Mesothelial cell of epicardium (in vitro differentiated cells): ENCODE measurements around the gene RUSC1. TPM values are rescaled to one million over a fixed set of nuclear protein-coding genes. Genes with fewer than 3 reads are reported as not detected.
A peak's percentile ranks its signal among the peaks of the same experiment; 100 is the strongest.
"Not testable (repeated sequence)": the region's sequence is repeated elsewhere in the genome, so short reads cannot be mapped to it uniquely, and the experiment has no call there.

Experiments
- DNase-seq, 2 experiments: peaks; one replicate each; pipeline ENCODE4 v3.0.0; 2021; ENCODE audit warnings: low spot score in 2 of 2; ENCODE audit not compliant: unreplicated experiment in 2 of 2
- H3K27ac Mint-ChIP-seq: 2 replicates; pipeline ENCODE4 v1.8.0; 2021; ENCODE audit warnings: mixed read lengths
- H3K27me3 Mint-ChIP-seq: 2 replicates; pipeline ENCODE4 v1.8.0; 2021; ENCODE audit warnings: low read depth, mixed read lengths
- H3K36me3 Mint-ChIP-seq: 2 replicates; pipeline ENCODE4 v1.8.0; 2021; ENCODE audit warnings: mixed read lengths
- H3K4me1 Mint-ChIP-seq: 2 replicates; pipeline ENCODE4 v1.8.0; 2021; ENCODE audit warnings: mixed read lengths
- H3K4me3 Mint-ChIP-seq: 2 replicates; pipeline ENCODE4 v1.8.0; 2021; ENCODE audit warnings: mild to moderate bottlenecking, moderate library complexity, mixed read lengths
- H3K9me3 Mint-ChIP-seq: 2 replicates; pipeline ENCODE4 v1.8.0; 2021; ENCODE audit warnings: mixed read lengths
- CTCF ChIP-seq: fragments of 200-600 bp; sonication (generic); IDR thresholded peaks from one replicate; pipeline ENCODE4 v1.5.0; 2021; ENCODE audit warnings: antibody characterized with exemption; ENCODE audit not compliant: unreplicated experiment
- total RNA-seq: library from RNA; stranded (reverse); gene quantifications from 3 replicates; pipeline ENCODE4 v1.2.1, GENCODE V29; 2021

RUSC1 gene
- total RNA-seq, 1 donor from 2014 or later: 55.5 TPM

GRCh38 chr1:155326020-155326526 lies 5.4 kb downstream of the RUSC1 start:
- H3K27ac Mint-ChIP-seq: peak overlapping the region; percentile 75
- H3K4me1 Mint-ChIP-seq: peaks cover 28% of the 10 kb centered on the region
- no peaks in the 10 kb centered on the region for H3K27me3 Mint-ChIP-seq
- H3K4me3 Mint-ChIP-seq: peak overlapping the region; percentile 89
- no peaks in the 10 kb centered on the region for H3K9me3 Mint-ChIP-seq
- no peak for DNase-seq
- no peak for TF ChIP-seq CTCF
- peaks cover 16% of the 10 kb centered on the region for H3K36me3 Mint-ChIP-seq

GRCh38 chr1:155326631-155327037 lies 5.9 kb downstream of the RUSC1 start:
- Mint-ChIP-seq H3K27me3 (no peaks in the 10 kb centered on the region), H3K9me3 (no peaks in the 10 kb centered on the region), H3K4me1 (peaks cover 24% of the 10 kb centered on the region), H3K4me3 (peak overlapping the region; percentile 30), H3K36me3 (peaks cover 20% of the 10 kb centered on the region), H3K27ac (no peak overlapping the region)
- TF ChIP-seq CTCF: no peak
- DNase-seq: no peak

- TF ChIP-seq CTCF: no peak
- peaks cover 15% of the 10 kb centered on the region for H3K4me1 Mint-ChIP-seq
- no peaks in the 10 kb centered on the region for H3K9me3 Mint-ChIP-seq
- H3K4me3 Mint-ChIP-seq: no peak overlapping the region
- H3K27ac Mint-ChIP-seq: peak overlapping the region; percentile 53
- no peak for DNase-seq
- no peaks in the 10 kb centered on the region for H3K27me3 Mint-ChIP-seq
- peaks cover 20% of the 10 kb centered on the region for H3K36me3 Mint-ChIP-seq
Measured at GRCh38 chr1:155327981-155328380, 7.3 kb downstream of the RUSC1 start.

GRCh38 chr1:155328856-155329255 lies 8.2 kb downstream of the RUSC1 start:
- peaks cover 15% of the 10 kb centered on the region for H3K4me1 Mint-ChIP-seq
- H3K36me3 Mint-ChIP-seq: peaks cover 25% of the 10 kb centered on the region

GRCh38 chr1:155329980-155330598 lies 9.4 kb downstream of the RUSC1 start:
- no peak for TF ChIP-seq CTCF
- Mint-ChIP-seq H3K4me3 (no peak overlapping the region), H3K27ac (peak overlapping the region; percentile 54), H3K36me3 (peaks cover 31% of the 10 kb centered on the region), H3K27me3 (no peaks in the 10 kb centered on the region), H3K4me1 (peaks cover 15% of the 10 kb centered on the region), H3K9me3 (no peaks in the 10 kb centered on the region)
- no peak for DNase-seq

More at GRCh38 chr1:155328856-155329255, 8.2 kb downstream of the RUSC1 start:
- not testable (repeated sequence) for H3K27me3 Mint-ChIP-seq, DNase-seq, H3K9me3 Mint-ChIP-seq, H3K4me3 Mint-ChIP-seq, H3K27ac Mint-ChIP-seq

GRCh38 chr1:155334962-155335361 lies 14.3 kb downstream of the RUSC1 start:
- no peak for TF ChIP-seq CTCF
- Mint-ChIP-seq H3K4me1 (no peaks in the 10 kb centered on the region), H3K4me3 (no peak overlapping the region), H3K27me3 (no peaks in the 10 kb centered on the region), H3K36me3 (peaks cover 48% of the 10 kb centered on the region), H3K27ac (peak overlapping the region; percentile 44), H3K9me3 (no peaks in the 10 kb centered on the region)
- DNase-seq: no peak
